Measurements from ENCODE around the gene PHB1.
"Not testable (repeated sequence)": the region's sequence is repeated elsewhere in the genome, so short reads cannot be mapped to it uniquely, and the experiment has no call there.

DNA sequence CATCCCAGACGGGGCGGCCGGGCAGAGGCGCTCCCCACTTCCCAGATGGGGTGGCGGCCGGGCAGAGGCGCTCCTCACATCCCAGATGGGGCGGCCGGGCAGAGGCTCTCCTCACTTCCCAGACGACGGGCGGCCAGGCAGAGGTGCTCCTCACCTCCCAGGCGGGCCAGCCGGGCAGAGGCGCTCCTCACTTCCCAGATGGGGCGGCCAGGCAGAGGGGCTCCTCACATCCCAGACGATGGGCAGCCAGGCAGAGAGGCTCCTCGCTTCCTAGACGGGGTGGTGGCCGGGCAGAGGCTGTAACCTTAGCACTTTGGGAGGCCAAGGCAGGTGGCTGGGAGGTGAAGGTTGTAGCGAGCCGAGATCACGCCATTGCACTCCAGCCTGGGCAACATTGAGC is 5.1 kb upstream of the PHB1 start:
- TF ChIP-seq, protein P1, sequence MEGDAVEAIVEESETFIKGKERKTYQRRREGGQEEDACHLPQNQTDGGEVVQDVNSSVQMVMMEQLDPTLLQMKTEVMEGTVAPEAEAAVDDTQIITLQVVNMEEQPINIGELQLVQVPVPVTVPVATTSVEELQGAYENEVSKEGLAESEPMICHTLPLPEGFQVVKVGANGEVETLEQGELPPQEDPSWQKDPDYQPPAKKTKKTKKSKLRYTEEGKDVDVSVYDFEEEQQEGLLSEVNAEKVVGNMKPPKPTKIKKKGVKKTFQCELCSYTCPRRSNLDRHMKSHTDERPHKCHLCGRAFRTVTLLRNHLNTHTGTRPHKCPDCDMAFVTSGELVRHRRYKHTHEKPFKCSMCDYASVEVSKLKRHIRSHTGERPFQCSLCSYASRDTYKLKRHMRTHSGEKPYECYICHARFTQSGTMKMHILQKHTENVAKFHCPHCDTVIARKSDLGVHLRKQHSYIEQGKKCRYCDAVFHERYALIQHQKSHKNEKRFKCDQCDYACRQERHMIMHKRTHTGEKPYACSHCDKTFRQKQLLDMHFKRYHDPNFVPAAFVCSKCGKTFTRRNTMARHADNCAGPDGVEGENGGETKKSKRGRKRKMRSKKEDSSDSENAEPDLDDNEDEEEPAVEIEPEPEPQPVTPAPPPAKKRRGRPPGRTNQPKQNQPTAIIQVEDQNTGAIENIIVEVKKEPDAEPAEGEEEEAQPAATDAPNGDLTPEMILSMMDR (IDR thresholded peaks at IDR 0.05) = not testable (repeated sequence)
- not testable (repeated sequence) for TF ChIP-seq POLR2A, EP300, POLR2AphosphoS5 (IDR thresholded peaks at IDR 0.05)
